Measurements from ENCODE around the gene GPR89B. TPM values are rescaled to one million over a fixed set of nuclear protein-coding genes. Genes with fewer than 3 reads are reported as not detected.
"Not testable (repeated sequence)": the region's sequence is repeated elsewhere in the genome, so short reads cannot be mapped to it uniquely, and the experiment has no call there.

Gene GPR89B
- total and polyA plus RNA-seq, 9 of the 15 experiments (the other 6 are each of a cell fraction or from before 2014, with no cell fraction given), result 9.3 to 39.3 (median 19.6) TPM

DNA sequence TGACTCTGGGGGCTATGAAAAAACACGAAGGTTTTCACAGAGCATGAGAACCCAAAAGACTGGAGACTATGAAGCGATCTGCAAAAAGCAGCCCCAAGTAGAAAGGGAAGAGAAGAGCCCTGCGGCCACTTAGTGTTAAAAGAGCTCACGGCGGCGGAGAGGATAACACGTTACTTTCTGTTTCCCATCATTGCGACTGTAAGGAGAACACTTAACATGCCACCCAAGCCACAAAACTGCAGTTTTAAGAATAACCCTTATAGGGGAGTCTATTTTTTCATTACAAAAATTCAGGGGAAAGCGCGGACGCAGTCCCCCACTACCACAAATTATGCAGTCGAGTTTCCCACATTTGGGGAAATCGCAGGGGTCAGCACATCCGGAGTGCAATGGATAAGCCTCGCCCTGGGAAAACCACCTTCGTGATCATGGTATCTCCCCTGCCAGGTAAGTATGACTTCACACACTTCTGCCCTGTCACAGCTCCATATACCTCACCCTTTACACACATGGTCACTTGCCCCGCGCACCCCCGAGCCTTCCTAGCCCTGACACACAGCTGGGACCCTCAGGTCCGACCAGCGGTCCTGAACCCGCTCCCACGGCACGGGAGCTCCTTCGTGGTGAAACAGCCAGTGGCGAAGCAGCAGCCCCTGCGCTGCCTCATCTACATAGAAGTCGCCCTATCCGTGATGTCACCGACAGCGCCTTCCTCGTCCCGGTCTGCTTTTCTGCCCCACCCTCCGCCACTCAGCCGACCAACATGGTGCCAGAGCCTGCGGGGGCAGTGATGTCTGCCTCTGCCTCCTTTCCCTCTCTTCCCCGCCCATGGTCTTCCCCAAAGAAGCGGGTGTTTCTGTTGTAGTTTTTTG lies 110.5 kb downstream of the GPR89B start (continued):
- peak; percentile 99 for TF ChIP-seq HBP1 (CRISPR knock-in tag; IDR thresholded peaks at IDR 0.05)
- TF ChIP-seq SUPT5H (IDR thresholded peaks at IDR 0.05), result peak; percentile 100
- peak; percentile 92 for TF ChIP-seq ZNF445 (CRISPR knock-in tag; IDR thresholded peaks at IDR 0.05; ENCODE audit: low read depth)
- TF ChIP-seq LEF1 (IDR thresholded peaks at IDR 0.05), result peak; percentile 49; the same call in 1 of the 2 replicates
- TF ChIP-seq ILF3 (IDR thresholded peaks at IDR 0.05; ENCODE audit: borderline replicate concordance), result peak; percentile 99
- peak; percentile 74 for TF ChIP-seq ASH1L (IDR thresholded peaks at IDR 0.05; ENCODE audit: borderline replicate concordance, low read depth, partially characterized antibody)
- peak; percentile 89 for TF ChIP-seq ZEB2 (IDR thresholded peaks at IDR 0.05)
- peak; percentile 72 for TF ChIP-seq GATAD2B (IDR thresholded peaks at IDR 0.05; ENCODE audit: borderline replicate concordance)
- TF ChIP-seq ZNF551 (CRISPR knock-in tag; IDR thresholded peaks at IDR 0.05), result peak; percentile 92
- TF ChIP-seq ZC3H8 (IDR thresholded peaks at IDR 0.05), result peak; percentile 99
- TF ChIP-seq RAD21 (CRISPR knock-in tag; conservative IDR thresholded peaks at IDR 0.05 in 1 of 2, IDR thresholded peaks at IDR 0.05 in 1 of 2), result peak; percentile 33; a peak in 2 of 4 replicates
- peak; percentile 94 for TF ChIP-seq ELF4 (CRISPR knock-in tag; IDR thresholded peaks at IDR 0.05)
- TF ChIP-seq CBFA2T2 (conservative IDR thresholded peaks at IDR 0.05), result 0 out of 2 replicates have a peak, but pooled peaks have one; percentile 18
- peak; percentile 79; the same call in 1 of the 2 replicates for TF ChIP-seq ESRRB (CRISPR knock-in tag; IDR thresholded peaks at IDR 0.05; ENCODE audit: borderline replicate concordance)
- TF ChIP-seq NBN (IDR thresholded peaks at IDR 0.05; ENCODE audit: low read depth), result peak; percentile 81; the same call in 1 of the 2 replicates
- TF ChIP-seq ATF4 (CRISPR knock-in tag; IDR thresholded peaks at IDR 0.05), result peak; percentile 89
- TF ChIP-seq SMAD1 (IDR thresholded peaks at IDR 0.05; ENCODE audit: low read depth, low read length, partially characterized antibody), result peak; percentile 100
- peak; percentile 46 for TF ChIP-seq C11orf30 (IDR thresholded peaks at IDR 0.05; ENCODE audit: low read depth)
- TF ChIP-seq KLF10 (CRISPR knock-in tag; IDR thresholded peaks at IDR 0.05), result peak; percentile 91
- TF ChIP-seq, protein P1, sequence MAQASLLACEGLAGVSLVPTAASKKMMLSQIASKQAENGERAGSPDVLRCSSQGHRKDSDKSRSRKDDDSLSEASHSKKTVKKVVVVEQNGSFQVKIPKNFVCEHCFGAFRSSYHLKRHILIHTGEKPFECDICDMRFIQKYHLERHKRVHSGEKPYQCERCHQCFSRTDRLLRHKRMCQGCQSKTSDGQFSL (CRISPR knock-in tag; IDR thresholded peaks at IDR 0.05), result peak; percentile 31; the same call in 1 of the 2 replicates
- TF ChIP-seq, protein P1 (tag; IDR thresholded peaks at IDR 0.05), result not testable (repeated sequence)
- TF ChIP-seq SIN3A (IDR thresholded peaks at IDR 0.05; ENCODE audit: borderline replicate concordance in 2 of 2, control insufficient read depth in 1 of 2, low read depth in 2 of 2, low read length in 2 of 2), result peak; percentile 77 to 99
- 0 out of 2 replicates have a peak, but pooled peaks have one; percentile 73 for TF ChIP-seq FOXO4 (CRISPR knock-in tag; IDR thresholded peaks at IDR 0.05)
- TF ChIP-seq ARNT (IDR thresholded peaks at IDR 0.05), result peak; percentile 77 to 85; a peak in 2 of 4 replicates

All from K562 (cell line).